ENCODE measurements around the gene RBMX. TPM values are rescaled to one million over a fixed set of nuclear protein-coding genes. Genes with fewer than 3 reads are reported as not detected.

Gene RBMX
- total RNA-seq, 1 donor from 2014 or later, result 369 TPM

- peaks cover 3% of the 10 kb centered on the region for H3K4me1 Mint-ChIP-seq (ENCODE audit: unreplicated experiment)
- DNase-seq (ENCODE audit: extremely low spot score, unreplicated experiment), result no peak
- H3K9me3 Mint-ChIP-seq, result no peaks in the 10 kb centered on the region
- peaks cover 32% of the 10 kb centered on the region for H3K36me3 Mint-ChIP-seq
- no peak overlapping the region for H3K27ac Mint-ChIP-seq
- H3K27me3 Mint-ChIP-seq, result no peaks in the 10 kb centered on the region
- no peak overlapping the region for H3K4me3 Mint-ChIP-seq
- no peak for TF ChIP-seq CTCF (conservative IDR thresholded peaks at IDR 0.05)
Measured at GRCh38 chrX:136870064-136870463, 10.5 kb downstream of the RBMX start.

DNA sequence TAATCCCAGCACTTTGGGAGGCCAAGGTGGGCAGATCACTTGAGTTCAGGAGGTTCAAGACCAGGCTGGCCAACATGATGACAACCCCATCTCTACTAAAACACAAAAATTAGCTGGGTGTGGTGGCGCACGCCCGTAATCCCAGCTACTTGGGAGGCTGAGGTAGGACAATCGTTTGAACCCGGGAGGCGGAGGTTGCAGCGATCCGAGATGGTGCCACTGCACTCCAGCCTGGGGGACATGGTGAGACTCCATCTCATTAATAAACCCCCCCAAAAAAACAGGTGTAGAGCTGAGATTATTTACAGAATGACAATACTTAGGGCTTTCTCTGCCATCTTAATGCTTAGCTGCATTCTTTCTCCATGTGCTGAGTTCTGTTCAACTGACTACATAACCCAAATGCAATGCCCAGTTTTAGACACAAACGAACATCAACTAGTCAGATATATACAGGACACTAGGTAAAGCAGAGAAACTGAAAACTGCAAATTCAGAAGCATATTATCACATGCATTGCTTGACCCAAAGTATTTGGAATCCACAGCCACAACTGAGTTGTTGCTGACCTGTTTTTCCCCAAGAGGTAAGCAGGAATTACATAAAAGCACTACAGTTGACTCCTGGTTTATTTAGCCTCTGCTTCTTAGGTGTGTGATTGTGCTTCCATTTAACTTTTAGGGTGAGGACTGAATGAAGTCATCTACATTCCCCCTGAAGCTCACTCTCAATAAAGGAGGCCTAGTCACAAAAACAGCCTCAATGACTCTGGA is 12.1 kb downstream of the RBMX start:
- no peaks in the 10 kb centered on the region for H3K27me3 Mint-ChIP-seq
- no peak overlapping the region for H3K27ac Mint-ChIP-seq
- no peak for DNase-seq (ENCODE audit: extremely low spot score, unreplicated experiment)
- no peak overlapping the region for H3K4me3 Mint-ChIP-seq
- H3K4me1 Mint-ChIP-seq (ENCODE audit: unreplicated experiment), result peaks cover 3% of the 10 kb centered on the region
- no peak for TF ChIP-seq CTCF (conservative IDR thresholded peaks at IDR 0.05)
- H3K36me3 Mint-ChIP-seq, result peaks cover 17% of the 10 kb centered on the region
- no peaks in the 10 kb centered on the region for H3K9me3 Mint-ChIP-seq

DNA sequence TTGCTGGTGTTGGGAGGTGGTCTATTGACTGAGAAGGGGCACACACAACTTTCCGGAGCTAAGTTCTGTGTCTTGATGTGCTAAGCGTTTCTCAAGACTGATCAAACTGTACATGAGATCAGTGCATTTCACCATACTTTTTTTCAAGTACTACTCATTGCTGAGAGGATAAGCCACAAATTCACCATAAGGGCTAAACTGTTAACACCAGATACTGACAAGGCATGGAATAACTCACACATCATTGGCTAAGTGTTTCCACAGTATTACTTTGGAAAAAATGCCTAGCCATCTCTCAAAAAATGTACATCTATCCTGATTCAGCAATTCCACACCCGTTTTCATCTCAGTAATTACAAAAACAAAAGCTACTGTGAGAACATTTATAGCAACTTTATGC is 13.0 kb downstream of the RBMX start:
- Mint-ChIP-seq H3K27ac (no peak overlapping the region), H3K4me3 (no peak overlapping the region), H3K36me3 (peaks cover 17% of the 10 kb centered on the region), H3K27me3 (no peaks in the 10 kb centered on the region), H3K9me3 (no peaks in the 10 kb centered on the region), H3K4me1 (ENCODE audit: unreplicated experiment) (peaks cover 3% of the 10 kb centered on the region)
- TF ChIP-seq CTCF (conservative IDR thresholded peaks at IDR 0.05), result no peak
- no peak for DNase-seq (ENCODE audit: extremely low spot score, unreplicated experiment)

DNA sequence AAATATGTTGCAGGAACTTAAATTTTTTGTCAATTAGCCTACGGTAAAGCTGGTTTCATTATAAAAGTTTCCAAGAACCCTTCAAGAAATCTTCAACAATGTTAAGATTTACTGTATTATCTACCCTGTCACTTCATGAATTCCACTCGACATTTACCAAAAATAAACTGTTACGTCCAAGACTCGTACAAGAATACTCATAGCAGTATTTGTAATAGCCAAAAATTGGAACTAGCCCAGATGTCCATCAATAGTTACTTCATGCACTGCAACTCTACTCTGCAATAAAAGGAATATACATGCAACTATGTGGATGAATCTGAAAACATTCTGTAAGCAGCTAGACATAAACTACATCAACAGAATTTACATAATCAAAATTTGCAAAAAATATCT is 13.4 kb downstream of the RBMX start:
- Mint-ChIP-seq H3K9me3 (no peaks in the 10 kb centered on the region), H3K27ac (no peak overlapping the region), H3K4me3 (no peak overlapping the region), H3K4me1 (ENCODE audit: unreplicated experiment) (peaks cover 3% of the 10 kb centered on the region), H3K27me3 (no peaks in the 10 kb centered on the region), H3K36me3 (peaks cover 16% of the 10 kb centered on the region)
- no peak for TF ChIP-seq CTCF (conservative IDR thresholded peaks at IDR 0.05)
- no peak for DNase-seq (ENCODE audit: extremely low spot score, unreplicated experiment)

DNA sequence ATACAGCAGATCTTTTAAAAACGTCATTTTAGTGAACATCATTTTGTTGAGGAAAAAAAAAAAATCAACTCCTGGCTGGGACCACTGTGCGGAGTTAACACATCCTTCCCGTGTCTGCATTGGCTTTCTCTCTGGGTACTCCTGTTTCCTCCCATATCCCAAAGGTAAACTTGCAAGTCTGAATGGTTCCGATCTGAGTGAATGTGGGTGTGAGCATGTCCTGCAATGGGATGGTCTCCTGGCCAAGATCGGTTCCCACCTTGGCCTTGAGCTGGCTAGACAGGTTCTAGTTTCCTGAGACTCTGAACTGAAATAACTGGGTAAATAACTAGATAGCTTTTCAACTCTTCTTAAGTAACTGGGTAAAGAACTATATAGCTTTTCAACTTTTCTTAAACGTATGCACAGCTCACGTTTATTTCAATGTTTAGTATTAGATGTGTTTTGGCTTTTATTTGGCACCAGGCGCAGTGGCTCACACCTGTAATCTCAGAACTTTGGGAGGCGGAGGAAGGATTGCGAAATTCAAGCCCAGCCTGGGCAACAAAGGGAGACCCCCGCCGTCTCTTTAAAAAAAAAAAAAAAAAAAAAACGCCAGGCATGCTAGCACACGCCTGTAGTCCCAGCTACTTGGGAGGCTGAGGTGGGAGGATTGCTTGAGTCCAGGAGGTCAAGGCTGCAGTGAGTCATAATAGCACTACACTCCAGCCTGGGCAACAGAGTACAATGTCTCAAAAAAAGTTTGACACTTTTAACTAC is 14.0 kb downstream of the RBMX start:
- H3K9me3 Mint-ChIP-seq, result no peaks in the 10 kb centered on the region
- H3K27me3 Mint-ChIP-seq, result no peaks in the 10 kb centered on the region
- no peak for DNase-seq (ENCODE audit: extremely low spot score, unreplicated experiment)
- no peak for TF ChIP-seq CTCF (conservative IDR thresholded peaks at IDR 0.05)
- H3K4me1 Mint-ChIP-seq (ENCODE audit: unreplicated experiment), result peaks cover 3% of the 10 kb centered on the region
- no peak overlapping the region for H3K4me3 Mint-ChIP-seq
- peaks cover 17% of the 10 kb centered on the region for H3K36me3 Mint-ChIP-seq
- H3K27ac Mint-ChIP-seq, result no peak overlapping the region
